Measurements from ENCODE around the gene SH3RF2. TPM values are rescaled to one million over a fixed set of nuclear protein-coding genes. Genes with fewer than 3 reads are reported as not detected.
"Not testable (repeated sequence)": the region's sequence is repeated elsewhere in the genome, so short reads cannot be mapped to it uniquely, and the experiment has no call there.

The SH3RF2 gene
- total RNA-seq, 1 experiment from 2014 or later, result 1.7 TPM

- no peak for DNase-seq
- Histone ChIP-seq H3K36me3 (replicated peaks; ENCODE audit: control insufficient read depth, insufficient read depth, low read length) (no peaks in the 10 kb centered on the region), H3K4me3 (ENCODE audit: insufficient read depth, low read depth, low read length) (no peak overlapping the region), H3K27me3 (ENCODE audit: control insufficient read depth, insufficient read depth, low read length) (no peaks in the 10 kb centered on the region)
These were observed 13.1 kb downstream of the SH3RF2 start for GRCh38 chr5:145949474-145949873.

- no peak overlapping the region for H3K4me3 ChIP-seq (ENCODE audit: insufficient read depth, low read depth, low read length)
- no peaks in the 10 kb centered on the region for H3K27me3 ChIP-seq (ENCODE audit: control insufficient read depth, insufficient read depth, low read length)
- no peaks in the 10 kb centered on the region for H3K36me3 ChIP-seq (replicated peaks; ENCODE audit: control insufficient read depth, insufficient read depth, low read length)
These were observed 14.7 kb downstream of the SH3RF2 start for GRCh38 chr5:145951071-145951470.

DNA sequence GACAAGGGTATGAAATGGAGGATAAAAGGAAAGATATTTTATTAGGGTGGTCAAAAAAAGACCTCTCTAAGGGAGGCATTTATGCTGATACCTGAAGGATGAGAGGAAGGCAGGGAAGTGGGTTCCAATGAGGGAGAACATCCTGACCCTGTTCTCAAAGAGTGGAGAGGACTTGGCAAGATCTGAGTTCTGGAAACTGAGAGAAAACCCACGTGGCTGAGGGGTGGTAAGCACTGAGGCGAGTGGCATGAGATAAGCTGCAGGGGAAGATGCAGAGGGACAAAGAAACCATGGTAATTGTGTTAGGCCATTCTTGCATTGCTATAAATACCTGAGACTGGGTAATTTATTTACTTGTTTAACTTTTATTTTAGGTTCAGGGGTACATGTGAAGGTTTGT is 16.8 kb downstream of the SH3RF2 start:
- Histone ChIP-seq H3K4me3 (ENCODE audit: insufficient read depth, low read depth, low read length) (no peak overlapping the region), H3K27me3 (ENCODE audit: control insufficient read depth, insufficient read depth, low read length) (no peaks in the 10 kb centered on the region), H3K36me3 (replicated peaks; ENCODE audit: control insufficient read depth, insufficient read depth, low read length) (no peaks in the 10 kb centered on the region)
- no peak for DNase-seq

More at GRCh38 chr5:145951071-145951470, 14.7 kb downstream of the SH3RF2 start:
- no peak for DNase-seq

DNA sequence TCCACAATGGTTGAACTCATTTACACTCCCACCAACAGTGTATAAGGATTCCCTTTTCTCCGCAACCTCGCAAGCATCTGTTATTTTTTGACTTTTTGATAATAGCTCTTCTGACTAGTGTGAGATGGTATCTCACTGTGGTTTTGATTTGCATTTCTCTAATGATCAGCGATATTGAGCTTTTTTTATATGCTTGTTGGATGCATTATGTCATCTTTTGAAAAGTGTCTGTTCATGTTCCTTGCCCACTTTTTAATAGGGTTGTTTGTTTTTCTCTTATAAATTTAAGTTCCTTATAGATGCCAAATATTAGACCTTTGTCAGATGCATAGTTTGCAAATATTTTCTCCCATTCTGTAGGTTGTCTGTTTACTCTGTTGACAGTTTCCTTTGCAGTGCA is 17.8 kb downstream of the SH3RF2 start:
- H3K27me3 ChIP-seq (ENCODE audit: control insufficient read depth, insufficient read depth, low read length); H3K36me3 ChIP-seq (replicated peaks; ENCODE audit: control insufficient read depth, insufficient read depth, low read length); DNase-seq; H3K4me3 ChIP-seq (ENCODE audit: insufficient read depth, low read depth, low read length): not testable (repeated sequence)

GRCh38 chr5:145957388-145957787 is 21.0 kb downstream of the SH3RF2 start:
- DNase-seq, result no peak
- Histone ChIP-seq H3K4me3 (ENCODE audit: insufficient read depth, low read depth, low read length) (no peak overlapping the region), H3K27me3 (ENCODE audit: control insufficient read depth, insufficient read depth, low read length) (no peaks in the 10 kb centered on the region), H3K36me3 (replicated peaks; ENCODE audit: control insufficient read depth, insufficient read depth, low read length) (no peaks in the 10 kb centered on the region)

- no peak for DNase-seq
- H3K27me3 ChIP-seq (ENCODE audit: control insufficient read depth, insufficient read depth, low read length), result no peaks in the 10 kb centered on the region
- no peaks in the 10 kb centered on the region for H3K36me3 ChIP-seq (replicated peaks; ENCODE audit: control insufficient read depth, insufficient read depth, low read length)
- H3K4me3 ChIP-seq (ENCODE audit: insufficient read depth, low read depth, low read length), result no peak overlapping the region
These were observed 22.1 kb downstream of the SH3RF2 start for GRCh38 chr5:145958436-145958835.

- H3K27me3 ChIP-seq (ENCODE audit: control insufficient read depth, insufficient read depth, low read length), result no peaks in the 10 kb centered on the region
- no peaks in the 10 kb centered on the region for H3K36me3 ChIP-seq (replicated peaks; ENCODE audit: control insufficient read depth, insufficient read depth, low read length)
- H3K4me3 ChIP-seq (ENCODE audit: insufficient read depth, low read depth, low read length), result no peak overlapping the region
- DNase-seq, result no peak
These were observed 23.8 kb downstream of the SH3RF2 start for GRCh38 chr5:145960166-145960565.

- no peaks in the 10 kb centered on the region for H3K36me3 ChIP-seq (replicated peaks; ENCODE audit: control insufficient read depth, insufficient read depth, low read length)
- no peaks in the 10 kb centered on the region for H3K27me3 ChIP-seq (ENCODE audit: control insufficient read depth, insufficient read depth, low read length)
- DNase-seq, result no peak
- H3K4me3 ChIP-seq (ENCODE audit: insufficient read depth, low read depth, low read length), result no peak overlapping the region
These were observed 24.6 kb downstream of the SH3RF2 start for GRCh38 chr5:145960848-145961600.

- H3K4me3 ChIP-seq (ENCODE audit: insufficient read depth, low read depth, low read length), result no peak overlapping the region
- no peak for DNase-seq
- H3K36me3 ChIP-seq (replicated peaks; ENCODE audit: control insufficient read depth, insufficient read depth, low read length), result no peaks in the 10 kb centered on the region
- no peaks in the 10 kb centered on the region for H3K27me3 ChIP-seq (ENCODE audit: control insufficient read depth, insufficient read depth, low read length)
These were observed 25.6 kb downstream of the SH3RF2 start for GRCh38 chr5:145962001-145962400.

- not testable (repeated sequence) for H3K36me3 ChIP-seq (replicated peaks; ENCODE audit: control insufficient read depth, insufficient read depth, low read length); H3K4me3 ChIP-seq (ENCODE audit: insufficient read depth, low read depth, low read length); DNase-seq; H3K27me3 ChIP-seq (ENCODE audit: control insufficient read depth, insufficient read depth, low read length)
These were observed 27.6 kb downstream of the SH3RF2 start for GRCh38 chr5:145964008-145964407.

- no peaks in the 10 kb centered on the region for H3K36me3 ChIP-seq (replicated peaks; ENCODE audit: control insufficient read depth, insufficient read depth, low read length)
- H3K4me3 ChIP-seq (ENCODE audit: insufficient read depth, low read depth, low read length), result no peak overlapping the region
- no peak for DNase-seq
- no peaks in the 10 kb centered on the region for H3K27me3 ChIP-seq (ENCODE audit: control insufficient read depth, insufficient read depth, low read length)
These were observed 29.4 kb downstream of the SH3RF2 start for GRCh38 chr5:145965804-145966203.

- DNase-seq, result no peak
- no peaks in the 10 kb centered on the region for H3K36me3 ChIP-seq (replicated peaks; ENCODE audit: control insufficient read depth, insufficient read depth, low read length)
- no peak overlapping the region for H3K4me3 ChIP-seq (ENCODE audit: insufficient read depth, low read depth, low read length)
- H3K27me3 ChIP-seq (ENCODE audit: control insufficient read depth, insufficient read depth, low read length), result no peaks in the 10 kb centered on the region
These were observed 30.9 kb downstream of the SH3RF2 start for GRCh38 chr5:145967296-145967695.

DNA sequence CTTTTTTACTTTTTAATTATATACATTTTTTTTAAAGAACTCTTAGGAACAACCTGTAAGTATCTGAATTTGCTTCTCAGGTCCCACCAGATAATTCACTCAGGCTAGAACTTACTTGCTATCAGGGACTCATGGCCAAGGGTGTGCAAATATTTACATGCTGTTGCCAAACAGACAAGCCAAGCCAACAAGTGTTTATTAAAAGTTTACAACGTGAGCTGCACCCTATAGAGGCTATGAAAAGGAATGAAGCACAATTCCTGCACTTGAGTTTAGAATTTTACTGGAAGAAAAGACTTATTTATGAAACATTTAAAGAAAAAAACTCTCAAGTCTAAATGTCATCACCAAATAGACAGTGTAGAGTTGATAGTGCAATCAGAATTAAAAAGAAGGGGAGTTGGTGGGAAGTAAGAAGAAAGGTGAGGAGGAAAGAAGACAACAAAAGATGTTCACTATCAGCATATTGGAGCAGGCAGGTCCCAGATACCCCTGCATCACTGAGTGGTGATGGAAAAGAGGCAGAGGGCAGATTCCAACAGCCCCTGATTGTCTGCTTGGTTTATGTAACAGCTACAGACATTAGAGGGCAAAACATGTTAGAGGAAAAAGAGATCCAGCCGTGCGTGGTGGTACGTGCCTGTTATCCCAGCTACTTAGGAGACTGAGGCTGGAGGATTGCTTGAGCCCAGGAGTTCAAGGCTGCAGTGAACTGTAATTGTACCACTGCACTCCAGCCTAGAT is 32.8 kb downstream of the SH3RF2 start:
- DNase-seq, result no peak
- Histone ChIP-seq H3K27me3 (ENCODE audit: control insufficient read depth, insufficient read depth, low read length) (no peaks in the 10 kb centered on the region), H3K36me3 (replicated peaks; ENCODE audit: control insufficient read depth, insufficient read depth, low read length) (no peaks in the 10 kb centered on the region), H3K4me3 (ENCODE audit: insufficient read depth, low read depth, low read length) (no peak overlapping the region)

DNA sequence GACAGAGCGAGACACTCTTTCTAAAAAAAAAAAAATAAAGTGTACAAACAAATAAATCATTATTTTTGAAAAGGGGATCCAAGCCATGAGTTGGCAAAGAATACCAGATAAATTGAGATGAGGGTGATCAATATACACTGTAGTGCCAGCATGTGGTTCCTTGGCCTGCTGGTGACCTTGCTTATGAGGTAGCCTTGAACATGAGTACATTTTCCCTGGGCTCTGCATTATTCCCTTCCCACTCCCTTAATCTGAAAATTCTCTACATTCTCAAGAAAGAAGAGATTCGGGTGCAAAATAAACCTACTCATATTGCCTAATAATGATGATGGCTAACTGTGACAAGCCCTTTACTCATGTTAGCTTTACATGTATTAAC is 33.3 kb downstream of the SH3RF2 start:
- no peak for DNase-seq
- no peaks in the 10 kb centered on the region for H3K36me3 ChIP-seq (replicated peaks; ENCODE audit: control insufficient read depth, insufficient read depth, low read length)

GRCh38 chr5:145971108-145971507 is 34.7 kb downstream of the SH3RF2 start:
- Histone ChIP-seq H3K4me3 (ENCODE audit: insufficient read depth, low read depth, low read length) (no peak overlapping the region), H3K27me3 (ENCODE audit: control insufficient read depth, insufficient read depth, low read length) (no peaks in the 10 kb centered on the region), H3K36me3 (replicated peaks; ENCODE audit: control insufficient read depth, insufficient read depth, low read length) (no peaks in the 10 kb centered on the region)
- no peak for DNase-seq

More for the DNA sequence above, 33.3 kb downstream of the SH3RF2 start:
- Histone ChIP-seq H3K4me3 (ENCODE audit: insufficient read depth, low read depth, low read length) (no peak overlapping the region), H3K27me3 (ENCODE audit: control insufficient read depth, insufficient read depth, low read length) (no peaks in the 10 kb centered on the region)
